Activated CD8-positive, alpha-beta memory T cell treated with anti-CD3 and anti-CD28 coated beads for 48 hours (primary cell): ENCODE results near the gene ZNF227.
"Not testable (repeated sequence)": the region's sequence is repeated elsewhere in the genome, so short reads cannot be mapped to it uniquely, and the experiment has no call there.

Source experiments
- DNase-seq, 3 experiments: peaks; one replicate each; pipeline ENCODE4 v3.0.0-alpha.2; 2020; ENCODE audit warnings: low read depth in 2 of 3, low spot score in 2 of 3

The ZNF227 gene

GRCh38 chr19:44212250-44212865 is at the start of gene ZNF227:
TSS of gene ZNF227 (plus strand) at chr19:44212532. CDS start at chr19:44217793, 5,261 bp downstream.
- DNase-seq: peak; percentile 48 to 62 (median 53)

- DNase-seq: no peak
These were observed 48.5 kb upstream of the ZNF227 start for GRCh38 chr19:44163789-44164188.

GRCh38 chr19:44164327-44164672 is 48.0 kb upstream of the ZNF227 start:
- DNase-seq: no peak

GRCh38 chr19:44164673-44165512 is 47.4 kb upstream of the ZNF227 start, which contains the start of gene ZNF226:
TSS of gene ZNF226 (plus strand) at chr19:44165100. CDS start at chr19:44170081, 4,981 bp downstream.
- peak; percentile 40 to 70 (median 47) for DNase-seq

- not testable (repeated sequence) for DNase-seq
These were observed 41.7 kb upstream of the ZNF227 start for GRCh38 chr19:44170660-44171059.

- no peak for DNase-seq
These were observed 35.7 kb upstream of the ZNF227 start for GRCh38 chr19:44176590-44176989.

- DNase-seq: no peak
These were observed 31.4 kb upstream of the ZNF227 start for GRCh38 chr19:44180968-44181367.

- no peak for DNase-seq
These were observed 30.2 kb upstream of the ZNF227 start for GRCh38 chr19:44182145-44182544.

- DNase-seq: no peak
These were observed 22.3 kb upstream of the ZNF227 start for GRCh38 chr19:44190020-44190419.

GRCh38 chr19:44192127-44192526 is 20.2 kb upstream of the ZNF227 start:
- no peak for DNase-seq

- no peak for DNase-seq
These were observed 15.6 kb upstream of the ZNF227 start for GRCh38 chr19:44196772-44197171.

GRCh38 chr19:44202470-44202869 is 9.9 kb upstream of the ZNF227 start:
- DNase-seq: no peak

GRCh38 chr19:44202974-44203373 is 9.4 kb upstream of the ZNF227 start:
- DNase-seq: no peak

- not testable (repeated sequence) for DNase-seq
These were observed 8.5 kb upstream of the ZNF227 start for GRCh38 chr19:44203877-44204276.

GRCh38 chr19:44204772-44205171 is 7.6 kb upstream of the ZNF227 start:
- no peak for DNase-seq

GRCh38 chr19:44207126-44207803 is 5.1 kb upstream of the ZNF227 start:
- peak; percentile 31 to 59 (median 45) for DNase-seq

GRCh38 chr19:44212866-44213346 is 574 bp downstream of the ZNF227 start:
- DNase-seq: no peak

GRCh38 chr19:44219926-44220325 is 7.6 kb downstream of the ZNF227 start:
- not testable (repeated sequence) for DNase-seq

GRCh38 chr19:44220761-44221160 is 8.4 kb downstream of the ZNF227 start:
- DNase-seq: not testable (repeated sequence)

- DNase-seq: not testable (repeated sequence)
These were observed 9.0 kb downstream of the ZNF227 start for GRCh38 chr19:44221291-44221690.

GRCh38 chr19:44228318-44228717 is 16.0 kb downstream of the ZNF227 start:
- no peak for DNase-seq

GRCh38 chr19:44232867-44233266 is 20.5 kb downstream of the ZNF227 start:
- no peak for DNase-seq
